Measurements from ENCODE around the gene LRRC8B.

- TF ChIP-seq EZH2 (IDR thresholded peaks at IDR 0.05; ENCODE audit: insufficient read depth, poor library complexity, severe bottlenecking) (no peak), EZH2phosphoT487 (IDR thresholded peaks at IDR 0.05; ENCODE audit: insufficient read depth, low read depth) (no peak)
Observed at GRCh38 chr1:89641781-89642180, 117.2 kb downstream of the LRRC8B start.

Measured in GM23248 (cell line).